IMR-90 (cell line): ENCODE results near the gene RPS6KA2. TPM values are rescaled to one million over a fixed set of nuclear protein-coding genes. Genes with fewer than 3 reads are reported as not detected.

Experiments
- ATAC-seq: fragments of 200-7000 bp; cut with Tn5 transposase; 2 replicates; pipeline ENCODE4 v1.9.1; 2020; ENCODE audit warnings: low read depth, mild to moderate bottlenecking, moderate library complexity
- BruUV-seq: library from RNA; stranded (reverse); fragments of 400-500 nt; replicated peaks from 2 replicates; lab custom pipeline; 2021; lab: Mats Ljungman, UMichigan
- CTCF ChIA-PET: fragments of 300-600 bp; formaldehyde crosslinking; extraction: SDS; loops from one replicate; lab custom pipeline; 2021; ENCODE audit warnings: antibody characterized with exemption; lab: Yijun Ruan, JAX
- POLR2A ChIA-PET: fragments of 300-600 bp; sonication (Branson Sonifier 250); formaldehyde crosslinking; loops from one replicate; lab custom pipeline; 2022; ENCODE audit warnings: antibody characterized with exemption; ENCODE audit not compliant: unreplicated experiment; lab: Charles Lee
- DNase-seq: peaks from one replicate; pipeline ENCODE4 v3.0.0; 2013
- H2AFZ ChIP-seq: replicated peaks from 2 replicates; pipeline ENCODE3; 2013; ENCODE audit warnings: low read length, mild to moderate bottlenecking; ENCODE audit not compliant: poor library complexity
- H2AK5ac ChIP-seq: 2 replicates; pipeline ENCODE4 v1.6.1; 2013; ENCODE audit warnings: low read depth, low read length, inconsistent platforms
- H2AK9ac ChIP-seq: replicated peaks from 2 replicates; pipeline ENCODE3; 2013; ENCODE audit warnings: mild to moderate bottlenecking, low read depth, low read length, moderate library complexity; ENCODE audit not compliant: poor library complexity
- H2BK120ac ChIP-seq: 2 replicates; pipeline ENCODE4 v1.6.1; 2013; ENCODE audit warnings: low read depth, low read length, inconsistent platforms
- H2BK15ac ChIP-seq: 3 replicates; pipeline ENCODE4 v1.6.1; 2013; ENCODE audit warnings: low read depth, low read length, inconsistent platforms
- H2BK20ac ChIP-seq: 2 replicates; pipeline ENCODE4 v1.6.1; 2013; ENCODE audit warnings: low read depth, mild to moderate bottlenecking, inconsistent platforms, low read length, moderate library complexity
- H2BK5ac ChIP-seq: 2 replicates; pipeline ENCODE4 v1.6.1; 2013; ENCODE audit warnings: mild to moderate bottlenecking, low read depth, low read length, inconsistent platforms; ENCODE audit not compliant: poor library complexity, severe bottlenecking
- H3K14ac ChIP-seq: replicated peaks from 2 replicates; pipeline ENCODE4 v1.6.1; 2013; ENCODE audit warnings: low read depth, low read length, inconsistent platforms
- H3K18ac ChIP-seq: 2 replicates; pipeline ENCODE4 v1.6.1; 2013; ENCODE audit warnings: low read depth, low read length, control low read depth
- H3K23ac ChIP-seq: 2 replicates; pipeline ENCODE4 v1.6.1; 2013; ENCODE audit warnings: low read depth, low read length, inconsistent platforms
- H3K27ac ChIP-seq: 2 replicates; pipeline ENCODE4 v1.5.1; 2013; ENCODE audit warnings: mild to moderate bottlenecking, control low read depth, low read length; ENCODE audit not compliant: insufficient read depth
- H3K27me3 ChIP-seq: 2 replicates; pipeline ENCODE4 v1.6.1; 2013; ENCODE audit warnings: low read length; ENCODE audit not compliant: control insufficient read depth, insufficient read depth
- H3K36me3 ChIP-seq: 2 replicates; pipeline ENCODE4 v1.6.1; 2013; ENCODE audit warnings: low read length, mixed read lengths; ENCODE audit not compliant: control insufficient read depth, insufficient read depth
- H3K4ac ChIP-seq: 2 replicates; pipeline ENCODE4 v1.6.1; 2013; ENCODE audit warnings: low read depth, low read length, inconsistent platforms
- H3K4me1 ChIP-seq: 2 replicates; pipeline ENCODE4 v1.6.1; 2013; ENCODE audit warnings: low read length, mixed read lengths; ENCODE audit not compliant: control insufficient read depth, insufficient read depth
- H3K4me2 ChIP-seq: 2 replicates; pipeline ENCODE4 v1.6.1; 2013; ENCODE audit warnings: low read depth, mild to moderate bottlenecking, control low read depth, low read length, moderate library complexity
- H3K4me3 ChIP-seq: 2 replicates; pipeline ENCODE4 v1.5.1; 2013; ENCODE audit warnings: low read depth, mild to moderate bottlenecking, control low read depth, low read length, moderate library complexity; ENCODE audit not compliant: insufficient read depth
- H3K56ac ChIP-seq: 2 replicates; pipeline ENCODE4 v1.6.1; 2013; ENCODE audit warnings: low read length, inconsistent platforms; ENCODE audit not compliant: insufficient read depth; ENCODE audit errors: extremely low read depth
- H3K79me1 ChIP-seq, 2 experiments: 2 replicates each; pipeline ENCODE4 v1.6.1; 2013; ENCODE audit warnings: low read length in 2 of 2, inconsistent platforms in 1 of 2, low read depth in 1 of 2
- H3K9ac ChIP-seq: 2 replicates; pipeline ENCODE4 v1.6.1; 2013; ENCODE audit warnings: low read depth, low read length, control low read depth
- H3K9me1 ChIP-seq: 2 replicates; pipeline ENCODE4 v1.6.1; 2013; ENCODE audit warnings: low read length, inconsistent platforms; ENCODE audit not compliant: insufficient read depth
- H3K9me3 ChIP-seq: 2 replicates; pipeline ENCODE4 v1.6.1; 2013; ENCODE audit warnings: low read length; ENCODE audit not compliant: control insufficient read depth, insufficient read depth
- H4K20me1 ChIP-seq: 2 replicates; pipeline ENCODE4 v1.6.1; 2013; ENCODE audit warnings: low read length, inconsistent platforms; ENCODE audit not compliant: insufficient read depth
- H4K5ac ChIP-seq: 2 replicates; pipeline ENCODE4 v1.6.1; 2013; ENCODE audit warnings: mild to moderate bottlenecking, low read depth, low read length, control low read depth
- H4K8ac ChIP-seq, 2 experiments: 2 replicates each; pipeline ENCODE4 v1.6.1; 2013; ENCODE audit warnings: low read depth in 2 of 2, low read length in 2 of 2, control low read depth in 1 of 2, inconsistent platforms in 1 of 2
- H4K91ac ChIP-seq: 2 replicates; pipeline ENCODE4 v1.6.1; 2013; ENCODE audit warnings: low read depth, low read length, inconsistent platforms; ENCODE audit not compliant: insufficient read depth
- POLR2A ChIP-seq: IDR thresholded peaks from 2 replicates; pipeline ENCODE4 v1.6.1; 2012; ENCODE audit warnings: mild to moderate bottlenecking, low read depth, low read length
- RCOR1 ChIP-seq: IDR thresholded peaks from 2 replicates; pipeline ENCODE4 v1.6.1; 2012; ENCODE audit warnings: mild to moderate bottlenecking, low read length, improper control_type of control experiment; ENCODE audit not compliant: insufficient replicate concordance
- RFX5 ChIP-seq: IDR thresholded peaks from 2 replicates; pipeline ENCODE4 v1.8.0; 2012; ENCODE audit warnings: low read depth, mild to moderate bottlenecking, low read length, moderate library complexity
- WGBS, 2 experiments: methylation state at CpG; one replicate each; pipeline versions ENCODE4 v1.1.5 to v1.1.7; 2013; ENCODE audit warnings: missing lambda C conversion rate in 2 of 2; ENCODE audit not compliant: insufficient read length in 1 of 2; ENCODE audit errors: extremely low coverage in 2 of 2; 5-methylcytosine and 5-hydroxymethylcytosine counted together
- dilution Hi-C: fragments of 300-500 bp; cut with HindIII; formaldehyde crosslinking; loops from one replicate; pipeline ENCODE4 v1.14.3; 2018; ENCODE audit warnings: low sequenced_read_pairs; ENCODE audit not compliant: unreplicated experiment
- in situ Hi-C: fragments of 300-500 bp; cut with MboI; formaldehyde crosslinking; loops from 3 replicates; pipeline ENCODE4 v1.14.3; 2019; ENCODE audit warnings: low sequenced_read_pairs, inconsistent platforms, mixed read lengths
- intact Hi-C: fragments of 100-400 bp; cut with micrococcal nuclease; formaldehyde crosslinking; loops from 2 replicates; pipeline ENCODE4 v1.10.0; 2022
- polyA plus RNA-seq, 3 experiments: library from polyadenylated mRNA; depleted of rRNA; stranded (reverse); fragments of >200 nt; gene quantifications; 2 replicates each; pipeline ENCODE4 v1.2.3, GENCODE V29; 2012; ENCODE audit warnings: low replicate concordance in 1 of 3
- total RNA-seq: library from RNA; depleted of rRNA; stranded (reverse); fragments of >200 nt; gene quantifications from 2 replicates; pipeline ENCODE4 v1.2.3, GENCODE V29; 2012
- TF ChIP-seq, protein P1 (sequence below): conservative IDR thresholded peaks from 2 replicates; pipeline ENCODE4 v1.5.1; 2012; ENCODE audit warnings: mild to moderate bottlenecking, low read depth, low read length, improper control_type of control experiment

Gene RPS6KA2
- total and polyA plus RNA-seq, 2 of the 4 experiments (the other 2 are of a cell fraction), result 26.9 to 31.3 TPM

DNA sequence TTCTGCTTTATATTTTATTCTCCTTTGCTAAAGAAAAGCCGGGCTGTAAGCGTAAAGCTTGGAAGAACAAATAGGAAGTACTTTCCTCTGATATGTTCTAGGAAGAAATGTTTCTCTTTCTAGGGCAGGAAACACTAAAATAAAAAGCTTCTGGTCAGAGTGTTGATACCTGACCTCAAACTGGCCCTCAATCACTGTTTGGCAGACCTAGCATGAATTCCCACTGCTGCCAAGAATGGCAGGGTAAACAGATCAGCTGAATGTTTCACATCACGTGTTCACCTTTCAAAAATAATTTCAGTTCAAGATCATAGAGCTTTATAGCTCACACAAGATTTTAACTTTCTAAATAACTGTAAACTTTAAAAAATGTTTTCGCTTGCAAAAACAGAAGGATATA, 247.3 kb downstream of the RPS6KA2 start:
- no peak overlapping the region for H4K5ac ChIP-seq
- ChIA-PET CTCF (no interaction called here), POLR2A (no interaction called here)
- WGBS, 2 experiments, result no CpG with 5 or more reads among the region's 4 CpGs
- H3K14ac ChIP-seq, result no peak overlapping the region
- no peak overlapping the region for H3K4me2 ChIP-seq
- in situ Hi-C loops, result no loop called here
- no peak overlapping the region for H3K56ac ChIP-seq
- no TSS peak for BruUV-seq
- no peak overlapping the region for H3K27ac ChIP-seq
- dilution Hi-C loops, result no loop called here
- TF ChIP-seq RCOR1 (no peak), RFX5 (no peak), POLR2A (no peak)
- TF ChIP-seq, protein P1, sequence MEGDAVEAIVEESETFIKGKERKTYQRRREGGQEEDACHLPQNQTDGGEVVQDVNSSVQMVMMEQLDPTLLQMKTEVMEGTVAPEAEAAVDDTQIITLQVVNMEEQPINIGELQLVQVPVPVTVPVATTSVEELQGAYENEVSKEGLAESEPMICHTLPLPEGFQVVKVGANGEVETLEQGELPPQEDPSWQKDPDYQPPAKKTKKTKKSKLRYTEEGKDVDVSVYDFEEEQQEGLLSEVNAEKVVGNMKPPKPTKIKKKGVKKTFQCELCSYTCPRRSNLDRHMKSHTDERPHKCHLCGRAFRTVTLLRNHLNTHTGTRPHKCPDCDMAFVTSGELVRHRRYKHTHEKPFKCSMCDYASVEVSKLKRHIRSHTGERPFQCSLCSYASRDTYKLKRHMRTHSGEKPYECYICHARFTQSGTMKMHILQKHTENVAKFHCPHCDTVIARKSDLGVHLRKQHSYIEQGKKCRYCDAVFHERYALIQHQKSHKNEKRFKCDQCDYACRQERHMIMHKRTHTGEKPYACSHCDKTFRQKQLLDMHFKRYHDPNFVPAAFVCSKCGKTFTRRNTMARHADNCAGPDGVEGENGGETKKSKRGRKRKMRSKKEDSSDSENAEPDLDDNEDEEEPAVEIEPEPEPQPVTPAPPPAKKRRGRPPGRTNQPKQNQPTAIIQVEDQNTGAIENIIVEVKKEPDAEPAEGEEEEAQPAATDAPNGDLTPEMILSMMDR, result no peak
- no peak overlapping the region for H2BK15ac ChIP-seq
- H3K4me3 ChIP-seq, result no peak overlapping the region
- no peak overlapping the region for H3K23ac ChIP-seq
- DNase-seq (no peak), ATAC-seq (no peak)
- H3K9me3 ChIP-seq, result no peaks in the 10 kb centered on the region
- no peak overlapping the region for H2BK5ac ChIP-seq
- H2BK20ac ChIP-seq, result no peak overlapping the region
- H2AFZ ChIP-seq, result no peak overlapping the region
- H2AK9ac ChIP-seq, result no peak overlapping the region
- H4K8ac ChIP-seq, result no peak overlapping the region
- H2BK120ac ChIP-seq, result no peak overlapping the region
- no peaks in the 10 kb centered on the region for H3K27me3 ChIP-seq
- no peaks in the 10 kb centered on the region for H3K9me1 ChIP-seq
- no peaks in the 10 kb centered on the region for H3K36me3 ChIP-seq
- H3K18ac ChIP-seq, result no peak overlapping the region
- no peaks in the 10 kb centered on the region for H4K20me1 ChIP-seq
- H3K4me1 ChIP-seq, result no peaks in the 10 kb centered on the region
- intact Hi-C loops, result loop anchor here (5.0 kb wide), 1 partner anchor 102 kb away; no protein-coding TSS in a partner anchor
- H3K79me1 ChIP-seq, result peaks cover 0 to 5% of the 10 kb centered on the region in 2 experiments; a peak in 2 of 4 replicates
- H3K4ac ChIP-seq, result no peak overlapping the region
- no peak overlapping the region for H3K9ac ChIP-seq
- no peak overlapping the region for H2AK5ac ChIP-seq
- H4K91ac ChIP-seq, result no peak overlapping the region
